D721Med (cell line): ENCODE measurements around the gene SBNO1.

Experiments used
- DNase-seq: peaks from one replicate; pipeline ENCODE4 v3.0.0; 2011; ENCODE audit warnings: low spot score; ENCODE audit not compliant: insufficient read length
- FAIRE-seq: peaks from 2 replicates; lab custom pipeline; 2011; peaks lifted over from hg19 to GRCh38; lab: Jason Lieb, UNC
- CTCF ChIP-seq: IDR thresholded peaks from 2 replicates; pipeline ENCODE4 v1.5.1; 2012; ENCODE audit warnings: mild to moderate bottlenecking, control low read depth; ENCODE audit not compliant: insufficient read depth; ENCODE audit errors: missing control alignments

SBNO1 gene

GRCh38 chr12:123356159-123356670 is 8.4 kb downstream of the SBNO1 start:
- TF ChIP-seq CTCF, result no peak
- DNase-seq (no peak), FAIRE-seq (no peak)

- DNase-seq (no peak), FAIRE-seq (no peak)
- TF ChIP-seq CTCF, result no peak
These were observed 10.0 kb downstream of the SBNO1 start for GRCh38 chr12:123354600-123354999.

GRCh38 chr12:123351349-123351748 is 13.3 kb downstream of the SBNO1 start:
- DNase-seq (no peak), FAIRE-seq (no peak)
- TF ChIP-seq CTCF, result no peak

- FAIRE-seq, result no peak
- TF ChIP-seq CTCF, result no peak
- no peak for DNase-seq
These were observed 17.7 kb downstream of the SBNO1 start for GRCh38 chr12:123346946-123347345.

- FAIRE-seq, result no peak
- TF ChIP-seq CTCF, result no peak
- DNase-seq, result no peak
These were observed 20.6 kb downstream of the SBNO1 start for GRCh38 chr12:123344086-123344485.

- no peak for DNase-seq
- TF ChIP-seq CTCF, result no peak
- FAIRE-seq, result no peak
These were observed 27.6 kb downstream of the SBNO1 start for GRCh38 chr12:123337070-123337469.

GRCh38 chr12:123336530-123336929 is 28.1 kb downstream of the SBNO1 start:
- DNase-seq (no peak), FAIRE-seq (no peak)
- TF ChIP-seq CTCF, result no peak
